Thoracic aorta (tissue), 2 donors: ENCODE results near the gene HEATR9. TPM values are rescaled to one million over a fixed set of nuclear protein-coding genes. Genes with fewer than 3 reads are reported as not detected.

Experiments
- ATAC-seq: fragments of 150-250 bp; one replicate; pipeline ENCODE4 v1.8.0; 2017; ENCODE audit warnings: low read depth; ENCODE audit not compliant: insufficient number of reproducible peaks, low FRiP score
- DNase-seq: peaks from one replicate; pipeline ENCODE4 v3.0.0-alpha.2; 2020; ENCODE audit warnings: low spot score
- H3K27ac ChIP-seq, 2 donors: fragments of 200-600 bp; sonication (generic); 1 replicate in 1 of 2; 2 replicates in 1 of 2; pipeline ENCODE4 v1.5.1; 2016; ENCODE audit warnings: mild to moderate bottlenecking in 2 of 2, moderate library complexity in 2 of 2
- H3K27me3 ChIP-seq: fragments of 200-600 bp; sonication (generic); replicated peaks from 2 replicates; pipeline ENCODE4 v1.6.0; 2016; ENCODE audit warnings: mild to moderate bottlenecking; ENCODE audit not compliant: insufficient read depth
- H3K36me3 ChIP-seq: fragments of 200-600 bp; sonication (generic); one replicate; pipeline ENCODE4 v1.5.1; 2016
- H3K4me1 ChIP-seq, 2 donors: fragments of 200-600 bp; sonication (generic); 1 replicate in 1 of 2; 2 replicates in 1 of 2; pipeline versions ENCODE4 v1.5.1 to v1.6.0; 2016; ENCODE audit warnings: low read depth in 2 of 2, mild to moderate bottlenecking in 1 of 2; ENCODE audit not compliant: control insufficient read depth in 1 of 2
- H3K4me3 ChIP-seq: fragments of 200-600 bp; sonication (generic); 2 replicates; pipeline ENCODE4 v1.5.1; 2016; ENCODE audit warnings: mild to moderate bottlenecking
- H3K9me3 ChIP-seq: fragments of 200-600 bp; sonication (generic); 2 replicates; pipeline ENCODE4 v1.5.1; 2016
- CTCF ChIP-seq: fragments of 200-600 bp; sonication (generic); IDR thresholded peaks from one replicate; pipeline ENCODE4 v1.5.1; 2019; ENCODE audit warnings: antibody characterized with exemption
- total RNA-seq, 2 donors: library from RNA; depleted of rRNA; stranded (reverse); fragments of >200 nt; gene quantifications; one replicate each; pipeline versions ENCODE4 v1.1.0 to v1.2.3, GENCODE V29; 2016

Gene HEATR9
- total RNA-seq, 2 donors from 2014 or later: not detected

DNA sequence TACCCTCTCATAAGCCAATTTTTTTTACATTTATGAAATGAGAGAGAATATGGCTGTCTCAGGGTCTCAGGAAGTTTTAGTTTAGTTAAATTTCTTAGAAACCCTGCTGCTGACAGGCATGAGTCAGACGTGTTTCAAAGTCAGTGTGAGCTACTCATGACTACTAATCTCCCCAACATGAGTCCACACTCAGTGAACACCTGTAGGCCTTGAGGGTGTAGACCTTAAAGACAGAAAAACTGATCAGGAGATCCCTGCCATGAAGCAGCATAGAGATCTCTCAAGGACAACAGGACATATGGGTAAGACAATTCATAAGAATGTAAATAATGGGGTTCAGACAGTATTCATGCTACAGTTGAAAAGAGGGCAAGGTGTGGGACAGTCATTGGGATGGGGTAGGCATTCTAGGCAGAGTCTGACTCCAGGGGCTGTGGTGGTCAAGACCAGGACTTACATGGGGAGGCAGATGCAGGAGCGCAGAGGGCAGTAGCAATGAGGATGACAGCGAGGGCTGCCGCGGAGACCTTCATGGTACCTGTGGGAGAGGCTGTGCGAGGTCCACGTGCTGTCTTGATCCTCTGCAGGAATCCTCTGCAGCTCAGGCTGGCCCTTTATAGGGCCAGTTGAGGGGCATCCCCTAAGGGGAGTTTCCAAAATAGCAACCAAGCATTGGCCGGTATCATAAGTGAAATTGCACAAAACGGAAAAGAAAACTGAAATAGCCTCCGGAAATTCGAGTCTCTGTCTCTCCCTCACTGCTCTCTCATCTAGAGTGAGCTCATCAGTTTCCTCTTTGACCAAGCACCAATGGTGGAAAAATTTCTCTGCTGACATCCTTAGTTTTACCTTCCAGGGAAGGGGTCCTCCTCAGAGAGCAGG, 11.3 kb upstream of the HEATR9 start, which contains the start of gene CCL5:
Gene CCL5 (minus strand): TSS at position 588 of the 882 bp plus-strand sequence.
- DNase-seq (no peak), ATAC-seq (no peak)
- no peaks in the 10 kb centered on the region for H3K9me3 ChIP-seq
- H3K36me3 ChIP-seq: no peaks in the 10 kb centered on the region
- H3K27me3 ChIP-seq: no peaks in the 10 kb centered on the region
- peak within 1 kb of the TSS; percentile 20 for H3K4me3 ChIP-seq
- H3K27ac ChIP-seq: no peak within 1 kb of the TSS
- TF ChIP-seq CTCF: no peak
- no peaks in the 10 kb centered on the region for H3K4me1 ChIP-seq

- no peaks in the 10 kb centered on the region for H3K27me3 ChIP-seq
- TF ChIP-seq CTCF: no peak
- no peak for ATAC-seq
- H3K27ac ChIP-seq: no peak overlapping the region
- no peak overlapping the region for H3K4me3 ChIP-seq
- DNase-seq: no peak
- no peaks in the 10 kb centered on the region for H3K9me3 ChIP-seq
- no peaks in the 10 kb centered on the region for H3K36me3 ChIP-seq
- H3K4me1 ChIP-seq: no peaks in the 10 kb centered on the region
These were observed 9.7 kb upstream of the HEATR9 start for GRCh38 chr17:35878361-35878760.

- no peak for DNase-seq
- H3K9me3 ChIP-seq: no peaks in the 10 kb centered on the region
- no peaks in the 10 kb centered on the region for H3K36me3 ChIP-seq
- no peak overlapping the region for H3K4me3 ChIP-seq
- TF ChIP-seq CTCF: no peak
- no peaks in the 10 kb centered on the region for H3K4me1 ChIP-seq
- no peaks in the 10 kb centered on the region for H3K27me3 ChIP-seq
- no peak overlapping the region for H3K27ac ChIP-seq
- ATAC-seq: no peak
These were observed 8.8 kb upstream of the HEATR9 start for GRCh38 chr17:35877345-35878029.

DNA sequence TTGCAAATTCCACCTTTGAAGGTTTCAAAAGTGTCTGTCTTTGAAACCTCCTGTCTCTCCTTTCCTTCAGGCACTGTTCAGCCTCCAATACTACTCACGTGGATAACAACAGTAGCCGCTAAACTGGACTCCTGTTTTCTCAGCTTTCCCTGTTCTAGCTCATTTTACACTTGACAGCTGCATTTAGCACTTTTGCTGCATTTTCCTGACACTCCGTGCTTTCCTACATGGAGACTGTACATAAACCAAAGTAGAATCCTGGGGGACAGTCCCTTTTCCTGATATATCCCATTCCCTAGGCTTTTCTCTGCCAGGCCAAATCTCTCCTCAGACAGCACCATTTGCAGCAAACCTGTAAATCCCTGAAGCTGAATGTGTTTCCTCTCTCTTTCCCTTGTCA, 7.8 kb upstream of the HEATR9 start:
- Histone ChIP-seq H3K4me1 (no peaks in the 10 kb centered on the region), H3K9me3 (no peaks in the 10 kb centered on the region), H3K27ac (no peak overlapping the region), H3K36me3 (no peaks in the 10 kb centered on the region), H3K4me3 (no peak overlapping the region), H3K27me3 (no peaks in the 10 kb centered on the region)
- ATAC-seq: no peak
- no peak for DNase-seq
- no peak for TF ChIP-seq CTCF

DNA sequence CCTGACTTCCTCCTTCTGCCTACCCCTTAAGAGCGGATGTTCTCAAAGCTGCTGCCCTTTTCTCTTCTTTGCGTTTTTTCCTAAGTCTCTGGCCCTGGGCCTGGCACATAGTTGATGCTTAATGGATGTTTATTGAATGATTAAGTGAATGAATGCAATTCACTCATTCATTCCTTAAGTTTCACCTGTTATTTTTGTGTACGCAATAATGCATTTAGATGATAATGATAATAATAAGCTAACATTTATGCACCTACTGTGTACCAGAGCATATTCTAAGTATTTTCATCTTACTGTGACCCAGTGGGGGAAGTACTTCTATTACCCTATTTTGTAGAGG, 7.1 kb upstream of the HEATR9 start:
- H3K27me3 ChIP-seq: no peaks in the 10 kb centered on the region
- H3K36me3 ChIP-seq: no peaks in the 10 kb centered on the region
- no peaks in the 10 kb centered on the region for H3K4me1 ChIP-seq
- H3K27ac ChIP-seq: no peak overlapping the region
- H3K4me3 ChIP-seq: no peak overlapping the region
- H3K9me3 ChIP-seq: no peaks in the 10 kb centered on the region
- no peak for DNase-seq
- TF ChIP-seq CTCF: no peak
- ATAC-seq: no peak
